Left cardiac atrium (tissue), 4 donors: ENCODE results near the gene HBA1. TPM values are rescaled to one million over a fixed set of nuclear protein-coding genes. Genes with fewer than 3 reads are reported as not detected.
"Not testable (repeated sequence)": the region's sequence is repeated elsewhere in the genome, so short reads cannot be mapped to it uniquely, and the experiment has no call there.

Experiments used
- ATAC-seq, 2 donors: fragments of 200-7000 bp; cut with Tn5 transposase; one replicate each; pipeline ENCODE4 v1.9.1; 2020; ENCODE audit warnings: mild to moderate bottlenecking in 2 of 2, moderate library complexity in 2 of 2
- DNase-seq: peaks from one replicate; pipeline ENCODE4 v3.0.0-alpha.2; 2020
- intact Hi-C, 2 donors: fragments of 100-400 bp; cut with DNase I; formaldehyde crosslinking; loops; one replicate each; pipeline versions ENCODE4 v1.14.1 to v1.15.1; 2022 to 2023
- total RNA-seq, 2 donors: library from RNA; stranded (reverse); fragmentation: NEBNext Ultra II Directional; extraction: Animal tissue kit (Norgen Biotek cat#: 25700); gene quantifications; one replicate each; pipeline ENCODE4 v1.2.1, GENCODE V29; 2021
- donor health status: DM: no; HTN: yes; CAD: no.
- donor health status: DM: no; HTN: yes; CAD: no; lungs with severe emphysema.
- donor health status: DM: yes; HTN: yes; CAD: no.
- donor health status: Dilated cardiomyopathy.

The HBA1 gene
- total RNA-seq, 2 donors from 2014 or later, result 62.0 to 232 TPM

DNA sequence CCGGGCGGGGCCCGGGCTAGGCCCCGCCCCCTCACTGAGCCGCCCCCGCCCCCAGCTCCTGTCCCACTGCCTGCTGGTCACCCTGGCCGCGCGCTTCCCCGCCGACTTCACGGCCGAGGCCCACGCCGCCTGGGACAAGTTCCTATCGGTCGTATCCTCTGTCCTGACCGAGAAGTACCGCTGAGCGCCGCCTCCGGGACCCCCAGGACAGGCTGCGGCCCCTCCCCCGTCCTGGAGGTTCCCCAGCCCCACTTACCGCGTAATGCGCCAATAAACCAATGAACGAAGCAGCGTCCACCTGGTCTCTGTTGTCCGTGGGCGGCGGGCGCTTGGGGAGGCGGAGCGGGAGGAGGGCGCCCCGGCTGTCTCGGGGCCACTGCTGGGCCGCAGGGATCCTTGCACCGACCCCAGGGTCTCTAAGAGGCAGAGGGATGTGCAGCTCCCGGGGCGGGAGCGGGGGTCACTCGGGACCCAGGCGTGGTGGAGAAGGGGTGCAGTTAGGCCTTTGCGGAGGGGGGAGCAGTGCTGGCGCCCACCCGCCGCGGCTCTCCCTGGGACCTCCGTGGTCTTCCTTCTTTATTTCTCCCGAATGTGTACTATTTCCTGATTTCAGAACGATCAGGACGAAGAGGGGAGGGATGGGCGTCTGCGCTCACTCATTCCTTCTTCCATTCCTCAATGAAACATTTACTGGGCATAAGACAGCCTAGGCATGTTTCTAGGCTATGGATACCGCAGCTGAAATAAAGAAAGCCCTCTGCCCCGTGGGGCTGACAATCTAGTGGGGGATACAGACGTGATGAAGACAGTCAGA lies 22.1 kb upstream of the HBA1 start:
- ATAC-seq, result peak; percentile 52 to 77
- intact Hi-C loops, result no loop called here
- DNase-seq, result no peak

DNA sequence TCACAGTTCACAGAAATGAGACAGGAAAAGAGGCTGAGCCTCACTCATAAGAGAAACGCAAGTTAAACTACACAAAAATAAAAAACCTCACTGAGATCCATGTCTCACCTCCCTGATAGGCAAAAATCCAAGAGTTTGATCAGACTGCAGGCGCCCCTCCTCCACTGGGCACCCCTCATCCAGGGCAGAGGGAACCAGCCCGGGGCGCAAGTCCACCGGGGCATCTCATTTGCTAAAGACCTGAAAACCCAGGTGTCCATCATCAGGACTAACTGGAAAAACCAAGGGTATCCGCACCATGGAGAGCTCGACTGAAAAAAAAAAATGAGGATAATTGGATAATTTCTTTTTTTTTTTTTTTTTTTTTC lies 21.5 kb upstream of the HBA1 start:
- ATAC-seq (no peak), DNase-seq (no peak)

GRCh38 chr16:159136-159849 lies 17.2 kb upstream of the HBA1 start:
- intact Hi-C loops, result no loop called here
- no peak for DNase-seq
- no peak for ATAC-seq

More for the DNA sequence above, 21.5 kb upstream of the HBA1 start:
- intact Hi-C loops, result no loop called here

GRCh38 chr16:160242-160641 lies 16.2 kb upstream of the HBA1 start:
- DNase-seq, intact Hi-C loops, ATAC-seq: not testable (repeated sequence)

DNA sequence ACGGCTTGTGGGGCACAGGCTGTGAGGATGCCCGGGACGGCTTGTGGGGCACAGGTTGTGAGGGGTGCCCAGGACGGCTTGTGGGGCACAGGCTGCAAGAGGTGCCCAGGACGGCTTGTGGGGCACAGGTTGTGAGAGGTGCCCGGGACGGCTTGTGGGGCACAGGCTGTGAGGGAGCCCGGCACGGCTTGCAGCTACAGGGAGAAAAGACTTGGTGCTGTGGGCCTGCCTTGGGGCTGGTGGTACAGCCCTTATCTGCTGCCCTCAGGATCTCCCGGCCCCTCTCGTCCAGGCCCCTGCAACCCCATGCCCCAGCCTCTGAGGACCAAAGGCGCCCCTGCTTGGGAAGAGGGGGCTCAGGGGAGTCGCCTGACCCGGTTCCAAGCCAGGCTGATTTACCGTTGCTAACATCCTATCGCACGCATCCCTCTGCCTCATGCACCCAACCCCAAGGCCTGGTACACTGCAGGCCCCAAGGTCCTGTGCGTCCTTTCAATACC lies 15.7 kb upstream of the HBA1 start:
- DNase-seq (no peak), ATAC-seq (no peak)
- intact Hi-C loops, result no loop called here

DNA sequence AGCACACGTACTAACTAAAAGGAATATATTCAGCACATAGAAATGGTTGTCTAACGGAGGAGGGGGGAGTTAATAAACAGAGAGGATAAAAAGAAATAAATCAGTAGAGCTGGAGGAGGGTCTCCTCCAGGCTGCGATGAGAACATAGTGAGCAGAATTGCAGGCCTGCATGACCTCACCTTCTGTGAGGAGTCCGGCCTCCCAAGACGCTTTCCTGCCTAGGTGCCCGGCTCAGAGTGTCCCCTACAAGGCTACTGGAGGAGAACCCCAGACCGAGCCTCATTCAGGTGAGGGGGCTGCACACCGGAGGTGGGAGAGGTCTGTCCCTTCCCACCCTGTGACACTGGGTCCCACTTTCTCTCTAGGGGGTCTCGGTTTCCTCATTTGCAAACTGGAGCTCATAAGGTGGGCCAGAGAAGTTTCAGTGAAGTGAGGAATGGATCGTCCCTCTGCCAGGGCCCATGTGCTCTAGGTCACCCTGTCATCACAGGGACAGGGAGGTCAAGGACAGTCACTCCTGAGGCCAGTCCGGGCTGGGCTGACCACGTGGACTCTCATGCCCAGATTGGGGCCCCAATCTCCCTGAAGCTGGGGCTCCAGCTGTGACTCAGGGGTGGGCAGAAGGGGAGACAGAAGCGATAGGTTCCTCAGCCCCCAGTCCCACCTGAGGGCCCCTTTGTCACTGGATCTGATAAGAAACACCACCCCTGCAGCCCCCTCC lies 14.0 kb upstream of the HBA1 start:
- no peak for DNase-seq
- ATAC-seq, result no peak
- intact Hi-C loops, result no loop called here

GRCh38 chr16:163139-163538 lies 13.3 kb upstream of the HBA1 start:
- intact Hi-C loops, DNase-seq, ATAC-seq: not testable (repeated sequence)

DNA sequence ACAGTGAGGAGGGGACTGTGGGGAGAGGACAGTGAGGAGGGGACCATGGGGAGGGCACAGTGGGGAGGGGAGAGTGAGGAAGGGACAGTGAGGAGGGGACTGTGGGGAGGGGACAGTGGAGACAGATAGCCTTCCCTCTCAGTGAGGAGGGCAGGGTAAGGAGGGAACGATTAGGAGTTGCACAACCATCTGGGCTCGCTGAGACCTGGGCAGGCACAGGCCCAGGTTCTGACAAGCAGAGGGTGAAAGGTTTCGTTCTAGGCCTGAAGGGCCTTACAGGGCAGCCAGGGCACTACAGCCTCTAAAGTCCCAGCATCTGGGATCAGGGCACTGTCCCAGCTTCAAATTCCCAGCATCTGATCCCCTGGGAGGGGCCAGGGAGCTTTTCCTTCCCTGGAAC lies 12.8 kb upstream of the HBA1 start:
- peak in 1 of 2 donors; percentile 22 for ATAC-seq
- DNase-seq, intact Hi-C loops: not testable (repeated sequence)

DNA sequence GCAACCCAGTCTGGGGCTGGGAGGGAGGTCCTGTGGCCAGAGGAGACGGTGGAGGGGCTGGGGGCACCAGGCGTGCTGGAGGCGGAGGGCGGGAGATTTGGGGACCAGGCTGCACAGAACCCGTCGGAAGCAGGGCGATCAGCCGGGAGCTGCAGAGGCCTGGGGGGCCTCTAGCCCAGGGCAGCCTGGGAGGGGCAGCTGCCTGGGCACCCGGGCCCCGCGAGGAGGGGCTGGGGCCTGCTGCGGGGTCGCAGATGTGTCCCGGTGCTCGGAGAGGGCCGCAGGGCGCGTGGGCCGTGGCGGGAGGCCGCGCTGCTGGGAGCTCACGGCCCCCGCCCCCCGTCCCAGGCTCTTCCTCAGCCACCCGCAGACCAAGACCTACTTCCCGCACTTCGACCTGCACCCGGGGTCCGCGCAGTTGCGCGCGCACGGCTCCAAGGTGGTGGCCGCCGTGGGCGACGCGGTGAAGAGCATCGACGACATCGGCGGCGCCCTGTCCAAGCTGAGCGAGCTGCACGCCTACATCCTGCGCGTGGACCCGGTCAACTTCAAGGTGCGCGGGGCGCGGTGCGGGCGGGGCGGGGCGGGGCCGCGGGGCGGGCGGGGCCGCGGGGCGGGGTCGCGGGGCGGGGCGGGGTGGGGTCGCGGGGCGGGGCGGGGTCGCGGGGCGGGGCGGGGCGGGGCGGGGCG lies 12.2 kb upstream of the HBA1 start:
- peak in 1 of 2 donors; percentile 21 for ATAC-seq
- intact Hi-C loops, DNase-seq: not testable (repeated sequence)

GRCh38 chr16:164827-165538 lies 11.5 kb upstream of the HBA1 start:
- intact Hi-C loops, result no loop called here
- peak; percentile 49 to 56 for ATAC-seq

DNA sequence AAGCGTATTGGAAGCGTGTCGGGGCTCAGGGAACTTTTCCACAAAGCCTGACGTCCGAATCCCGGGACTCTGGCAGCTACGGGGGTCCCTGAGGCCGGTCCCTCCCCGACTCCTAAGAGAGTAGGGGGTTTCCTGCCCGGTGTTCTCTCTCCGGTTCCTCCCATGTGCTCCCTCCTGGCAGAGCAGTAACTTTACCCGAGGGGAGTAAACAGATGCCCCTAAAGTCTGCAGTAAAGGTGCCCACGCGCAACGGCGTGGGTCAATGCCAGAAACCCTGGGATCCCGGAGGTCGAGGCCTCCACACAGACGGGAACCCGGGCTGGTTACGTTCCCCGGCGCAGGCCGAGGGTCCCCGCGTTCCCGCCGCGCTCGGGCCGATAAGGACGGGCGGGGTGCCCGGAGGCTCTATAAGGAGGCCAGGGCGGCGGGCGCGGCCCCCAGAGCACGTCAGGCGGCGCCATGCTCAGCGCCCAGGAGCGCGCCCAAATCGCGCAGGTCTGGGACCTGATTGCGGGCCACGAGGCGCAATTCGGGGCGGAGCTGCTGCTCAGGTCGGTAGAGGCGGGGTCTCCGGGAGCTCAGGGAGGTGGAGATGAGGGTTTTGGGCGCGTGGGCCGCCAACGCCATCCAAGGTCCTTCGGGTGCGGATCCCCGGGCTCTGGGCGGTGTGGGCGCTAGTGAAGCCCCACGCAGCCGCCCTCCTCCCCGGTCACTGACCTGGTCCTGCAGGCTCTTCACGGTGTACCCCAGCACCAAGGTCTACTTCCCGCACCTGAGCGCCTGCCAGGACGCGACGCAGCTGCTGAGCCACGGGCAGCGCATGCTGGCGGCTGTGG lies 10.7 kb upstream of the HBA1 start, which contains the start of gene HBM:
Gene HBM, plus strand, starts transcription at position 440 of the 836 bp plus-strand sequence. Its CDS starts 20 bp downstream, at position 460.
- DNase-seq (no peak), ATAC-seq (no peak)
- intact Hi-C loops, result no loop called here

More at GRCh38 chr16:164827-165538, 11.5 kb upstream of the HBA1 start:
- no peak for DNase-seq

GRCh38 chr16:166375-167121 lies 9.9 kb upstream of the HBA1 start:
- DNase-seq, result no peak
- no peak for ATAC-seq
- intact Hi-C loops, result no loop called here

- ATAC-seq (no peak), DNase-seq (no peak)
- intact Hi-C loops, result no loop called here
Observed at GRCh38 chr16:167122-167690, 9.3 kb upstream of the HBA1 start.

DNA sequence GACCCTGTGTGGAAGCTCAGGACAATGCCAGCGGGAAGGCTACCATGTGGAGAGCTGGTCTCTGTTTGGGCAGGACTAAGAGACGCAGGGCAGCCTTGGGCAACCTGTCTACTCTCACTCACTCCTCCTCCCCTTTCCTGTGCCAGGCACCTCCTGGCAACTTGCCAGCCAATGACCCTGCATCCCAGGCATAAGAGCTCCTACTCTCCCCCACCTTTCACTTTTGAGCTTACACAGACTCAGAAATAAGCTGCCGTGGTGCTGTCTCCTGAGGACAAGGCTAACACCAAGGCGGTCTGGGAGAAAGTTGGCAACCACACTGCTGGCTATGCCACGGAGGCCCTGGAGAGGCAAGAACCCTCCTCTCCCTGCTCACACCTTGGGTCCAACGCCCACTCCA lies 8.1 kb upstream of the HBA1 start:
- DNase-seq (no peak), ATAC-seq (no peak)
- intact Hi-C loops, result no loop called here

- ATAC-seq (no peak), DNase-seq (no peak)
- intact Hi-C loops, result no loop called here
Observed at GRCh38 chr16:169014-169413, 7.5 kb upstream of the HBA1 start.

DNA sequence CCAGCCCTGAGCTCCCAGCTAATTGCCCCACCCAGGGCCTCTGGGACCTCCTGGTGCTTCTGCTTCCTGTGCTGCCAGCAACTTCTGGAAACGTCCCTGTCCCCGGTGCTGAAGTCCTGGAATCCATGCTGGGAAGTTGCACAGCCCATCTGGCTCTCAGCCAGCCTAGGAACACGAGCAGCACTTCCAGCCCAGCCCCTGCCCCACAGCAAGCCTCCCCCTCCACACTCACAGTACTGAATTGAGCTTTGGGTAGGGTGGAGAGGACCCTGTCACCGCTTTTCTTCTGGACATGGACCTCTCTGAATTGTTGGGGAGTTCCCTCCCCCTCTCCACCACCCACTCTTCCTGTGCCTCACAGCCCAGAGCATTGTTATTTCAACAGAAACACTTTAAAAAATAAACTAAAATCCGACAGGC lies 6.4 kb upstream of the HBA1 start:
- DNase-seq, intact Hi-C loops: not testable (repeated sequence)
- peak; percentile 24 to 58 for ATAC-seq
